HG03025 (cell line): ENCODE measurements around the gene TMA7.
"Not testable (repeated sequence)": the region's sequence is repeated elsewhere in the genome, so short reads cannot be mapped to it uniquely, and the experiment has no call there.

ENCODE experiments used
- ATAC-seq: cut with Tn5 transposase; IDR thresholded peaks from one replicate; pipeline ENCODE4 v1.9.1; 2021; ENCODE audit warnings: mild to moderate bottlenecking, moderate library complexity; ENCODE audit not compliant: unreplicated experiment, low FRiP score

Gene TMA7

DNA sequence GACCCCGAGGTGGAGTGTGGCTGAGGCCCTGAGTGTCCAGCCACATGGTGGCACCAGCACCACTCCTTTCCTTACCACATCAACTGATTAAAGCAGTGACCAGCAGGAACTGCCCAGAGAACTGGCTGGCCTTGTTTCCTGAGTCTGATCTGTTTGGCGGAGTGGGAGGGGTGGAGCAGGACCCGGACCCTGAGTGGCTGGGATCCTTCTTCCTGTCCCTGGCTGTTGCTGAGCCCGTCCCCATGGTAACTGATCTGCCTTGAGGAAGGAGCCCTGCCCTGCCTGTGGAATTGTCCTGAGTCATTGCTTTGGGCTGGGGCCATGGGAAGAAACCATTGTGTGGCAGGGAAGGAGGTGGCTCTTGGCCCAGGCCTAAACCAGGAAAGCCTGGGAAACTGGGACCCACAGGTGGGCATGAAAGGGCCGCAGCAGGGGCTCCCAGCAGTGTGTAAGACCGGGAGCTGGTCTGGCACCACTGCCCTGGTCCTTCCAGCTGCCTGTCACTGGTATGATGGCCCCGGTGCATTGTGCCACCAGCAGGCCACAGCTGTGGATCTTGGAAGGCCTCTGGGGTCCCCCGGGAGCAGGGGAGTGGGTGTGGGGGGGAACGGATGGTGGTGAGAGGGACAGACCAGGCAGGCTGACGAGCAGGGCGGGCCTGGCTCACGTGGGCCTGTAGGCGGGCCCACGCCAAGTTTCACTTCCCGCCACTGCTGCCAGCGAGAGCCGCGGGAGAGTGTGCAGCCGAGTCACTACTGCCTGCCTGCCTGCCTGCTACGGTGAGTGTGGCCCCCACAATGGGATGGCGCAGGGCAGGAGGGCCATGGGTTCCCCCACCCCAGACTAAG lies 25.7 kb downstream of the TMA7 start:
- ATAC-seq, result peak; percentile 75

DNA sequence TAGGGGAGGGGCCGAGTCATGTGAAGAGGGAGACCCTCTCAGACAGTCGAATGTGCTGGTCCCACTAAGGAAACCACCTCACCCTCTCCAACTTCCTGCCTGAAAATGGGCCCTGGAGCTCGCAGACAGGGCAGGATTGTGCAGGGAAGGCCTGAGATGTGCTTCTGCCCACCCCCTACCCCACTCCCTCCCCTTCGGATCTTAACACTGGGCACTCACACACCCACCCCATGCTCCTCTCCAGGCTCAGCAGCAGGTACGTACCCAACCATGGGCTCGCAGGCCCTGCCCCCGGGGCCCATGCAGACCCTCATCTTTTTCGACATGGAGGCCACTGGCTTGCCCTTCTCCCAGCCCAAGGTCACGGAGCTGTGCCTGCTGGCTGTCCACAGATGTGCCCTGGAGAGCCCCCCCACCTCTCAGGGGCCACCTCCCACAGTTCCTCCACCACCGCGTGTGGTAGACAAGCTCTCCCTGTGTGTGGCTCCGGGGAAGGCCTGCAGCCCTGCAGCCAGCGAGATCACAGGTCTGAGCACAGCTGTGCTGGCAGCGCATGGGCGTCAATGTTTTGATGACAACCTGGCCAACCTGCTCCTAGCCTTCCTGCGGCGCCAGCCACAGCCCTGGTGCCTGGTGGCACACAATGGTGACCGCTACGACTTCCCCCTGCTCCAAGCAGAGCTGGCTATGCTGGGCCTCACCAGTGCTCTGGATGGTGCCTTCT lies 26.5 kb downstream of the TMA7 start:
- peak; percentile 11 for ATAC-seq

DNA sequence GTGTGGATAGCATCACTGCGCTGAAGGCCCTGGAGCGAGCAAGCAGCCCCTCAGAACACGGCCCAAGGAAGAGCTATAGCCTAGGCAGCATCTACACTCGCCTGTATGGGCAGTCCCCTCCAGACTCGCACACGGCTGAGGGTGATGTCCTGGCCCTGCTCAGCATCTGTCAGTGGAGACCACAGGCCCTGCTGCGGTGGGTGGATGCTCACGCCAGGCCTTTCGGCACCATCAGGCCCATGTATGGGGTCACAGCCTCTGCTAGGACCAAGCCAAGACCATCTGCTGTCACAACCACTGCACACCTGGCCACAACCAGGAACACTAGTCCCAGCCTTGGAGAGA lies 27.0 kb downstream of the TMA7 start:
- ATAC-seq, result no peak

DNA sequence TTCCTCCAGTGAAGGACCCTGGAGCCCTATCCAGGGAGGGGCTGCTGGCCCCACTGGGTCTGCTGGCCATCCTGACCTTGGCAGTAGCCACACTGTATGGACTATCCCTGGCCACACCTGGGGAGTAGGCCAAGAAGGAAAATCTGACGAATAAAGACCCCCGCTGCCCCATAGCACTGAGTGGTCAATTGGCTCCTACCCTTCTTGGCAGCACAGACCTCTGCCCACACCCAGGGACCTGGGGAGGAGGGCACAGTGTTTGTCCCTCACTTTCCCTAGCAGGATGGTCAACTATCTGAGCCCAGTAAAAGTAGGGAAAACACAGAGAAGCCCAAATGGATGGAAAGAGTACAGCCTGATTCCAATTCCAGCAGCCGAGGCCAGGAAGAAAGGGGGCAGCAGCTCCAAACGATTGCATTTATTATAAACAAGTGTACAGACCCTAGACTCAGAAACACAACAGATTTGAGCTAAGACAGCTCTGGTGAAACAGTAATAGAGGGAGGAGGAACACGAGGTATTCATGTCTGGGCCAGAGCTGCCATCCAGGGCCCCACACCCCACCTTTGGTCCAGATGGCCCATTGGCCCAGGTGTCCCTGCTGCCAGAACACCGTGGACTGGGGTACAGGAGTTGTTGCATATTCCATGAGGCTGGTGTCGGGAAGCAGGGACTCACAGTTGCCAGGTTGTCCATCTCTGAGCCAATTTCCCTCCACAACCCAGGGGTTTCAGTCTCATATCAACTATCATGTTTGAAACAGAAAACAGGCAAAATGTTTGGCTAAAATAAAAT lies 27.6 kb downstream of the TMA7 start:
- no peak for ATAC-seq

DNA sequence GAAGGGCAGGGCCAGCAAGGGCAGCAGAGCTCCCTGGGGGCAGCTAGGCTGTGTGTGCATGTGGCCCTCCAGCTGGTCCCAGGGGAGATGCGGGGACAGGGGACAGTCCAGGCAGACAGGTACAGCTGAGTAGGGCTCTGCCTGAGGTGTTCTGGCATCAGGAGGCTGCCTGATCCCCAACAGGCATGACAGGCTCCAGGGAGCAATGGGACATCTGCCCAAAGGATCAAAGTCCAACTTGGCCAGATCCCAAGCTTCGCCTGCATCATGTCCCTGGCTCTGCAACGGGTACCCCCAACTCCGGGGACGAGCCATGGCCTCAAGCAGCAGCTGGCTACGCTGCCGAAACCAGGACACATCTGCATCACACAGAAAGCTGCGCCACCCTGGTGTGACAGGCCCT lies 28.3 kb downstream of the TMA7 start:
- no peak for ATAC-seq

DNA sequence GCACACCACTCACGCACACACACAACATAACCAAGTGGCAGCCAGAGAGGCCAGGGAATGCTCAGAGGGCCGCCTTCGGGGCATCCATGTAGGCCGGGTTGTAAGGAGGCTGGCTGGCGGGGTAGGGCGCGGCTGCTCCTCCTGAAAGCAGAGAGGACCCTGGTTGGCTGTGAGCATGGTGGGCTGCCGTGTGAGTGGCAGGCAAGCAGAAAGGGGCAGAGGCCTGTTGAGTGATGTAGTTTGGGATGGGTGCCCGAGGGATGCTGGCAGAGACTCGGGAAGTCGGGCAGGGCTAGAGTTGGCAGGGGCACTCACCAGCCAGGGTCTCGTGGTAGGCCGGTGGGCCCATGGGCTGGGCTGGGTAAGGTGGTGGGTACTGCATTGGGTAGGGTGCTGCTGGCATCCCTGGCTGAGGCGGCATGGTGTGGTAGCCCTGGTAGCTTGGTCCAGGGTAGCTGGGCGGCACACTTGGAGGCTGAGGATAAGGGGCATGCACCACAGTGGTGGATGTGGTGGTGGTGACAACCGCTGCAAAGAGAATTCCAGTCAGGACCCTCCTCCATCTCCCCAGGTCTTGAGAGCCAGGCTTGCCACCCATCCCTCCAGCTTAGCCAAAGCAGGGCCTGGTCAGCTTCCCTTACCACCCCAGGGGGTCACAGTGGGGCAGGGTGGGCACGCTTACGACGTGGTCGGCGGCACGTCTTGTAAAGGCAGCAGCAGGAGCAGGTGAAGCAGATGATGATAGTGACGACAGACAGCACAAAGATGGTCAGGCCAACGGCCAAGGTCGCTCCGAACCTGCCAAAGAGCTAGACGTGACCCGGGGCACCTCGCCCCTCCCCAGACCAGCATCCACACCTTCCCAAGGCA lies 29.2 kb downstream of the TMA7 start:
- ATAC-seq, result no peak

- no peak for ATAC-seq
These were observed 30.2 kb downstream of the TMA7 start for GRCh38 chr3:48470286-48470685.

- ATAC-seq, result no peak
These were observed 32.5 kb downstream of the TMA7 start for GRCh38 chr3:48472673-48472922.

- ATAC-seq, result peak; percentile 64
These were observed 33.0 kb downstream of the TMA7 start for GRCh38 chr3:48472923-48473616.

GRCh38 chr3:48473617-48473952 lies 33.5 kb downstream of the TMA7 start:
- no peak for ATAC-seq

GRCh38 chr3:48474031-48474430 lies 34.0 kb downstream of the TMA7 start:
- not testable (repeated sequence) for ATAC-seq

GRCh38 chr3:48474619-48475018 lies 34.6 kb downstream of the TMA7 start:
- ATAC-seq, result no peak

DNA sequence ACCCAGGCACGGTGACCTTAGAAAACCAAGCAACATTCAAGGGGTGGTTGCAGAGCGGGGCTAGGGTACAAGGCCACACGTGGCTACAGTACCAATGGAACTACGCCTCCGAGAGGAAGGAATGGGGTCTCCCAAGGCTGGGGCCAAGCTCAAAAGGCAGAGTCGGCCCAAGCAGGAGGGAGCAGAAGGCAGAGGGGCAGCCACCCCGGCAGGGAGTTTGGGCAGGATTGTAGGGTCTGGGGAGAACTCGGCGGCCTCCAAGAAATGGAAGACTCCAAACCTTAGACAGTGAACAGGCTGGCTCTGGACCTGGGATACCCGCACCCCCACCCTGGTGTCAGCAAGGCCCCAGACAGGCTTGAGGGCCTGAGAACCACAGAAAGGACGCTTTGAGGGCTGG lies 35.1 kb downstream of the TMA7 start:
- ATAC-seq, result no peak

DNA sequence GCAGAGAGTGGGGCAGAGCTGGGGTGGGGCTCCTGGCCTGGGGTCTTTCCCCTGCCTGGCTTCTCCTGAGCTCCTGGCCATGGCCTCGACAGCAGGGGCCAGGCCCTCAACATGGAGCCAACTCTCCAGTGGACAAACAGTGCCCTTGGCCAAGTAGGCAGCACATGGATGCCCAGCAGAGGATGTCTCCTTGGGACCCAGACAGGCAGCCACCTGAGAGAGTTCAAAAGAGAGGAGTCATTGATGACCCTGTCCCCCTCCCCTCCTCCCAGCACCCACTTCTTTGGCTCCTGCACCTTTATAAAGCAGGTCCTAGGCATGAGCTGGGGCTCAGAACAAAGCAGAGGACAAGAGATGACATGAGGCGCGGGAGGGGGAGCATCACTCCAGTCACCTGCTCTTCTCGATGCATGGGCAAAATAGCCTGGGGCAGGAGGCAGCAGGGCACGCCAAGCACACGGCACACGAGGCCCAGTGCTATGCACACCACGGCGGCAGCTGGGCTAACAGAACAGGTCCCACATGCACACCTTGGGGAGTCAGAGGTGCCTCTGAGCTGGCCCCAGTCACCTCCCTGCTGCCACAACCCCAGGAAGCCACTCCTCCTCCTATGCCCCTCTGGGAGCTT lies 36.5 kb downstream of the TMA7 start:
- no peak for ATAC-seq

- no peak for ATAC-seq
These were observed 38.0 kb downstream of the TMA7 start for GRCh38 chr3:48477959-48478520.

DNA sequence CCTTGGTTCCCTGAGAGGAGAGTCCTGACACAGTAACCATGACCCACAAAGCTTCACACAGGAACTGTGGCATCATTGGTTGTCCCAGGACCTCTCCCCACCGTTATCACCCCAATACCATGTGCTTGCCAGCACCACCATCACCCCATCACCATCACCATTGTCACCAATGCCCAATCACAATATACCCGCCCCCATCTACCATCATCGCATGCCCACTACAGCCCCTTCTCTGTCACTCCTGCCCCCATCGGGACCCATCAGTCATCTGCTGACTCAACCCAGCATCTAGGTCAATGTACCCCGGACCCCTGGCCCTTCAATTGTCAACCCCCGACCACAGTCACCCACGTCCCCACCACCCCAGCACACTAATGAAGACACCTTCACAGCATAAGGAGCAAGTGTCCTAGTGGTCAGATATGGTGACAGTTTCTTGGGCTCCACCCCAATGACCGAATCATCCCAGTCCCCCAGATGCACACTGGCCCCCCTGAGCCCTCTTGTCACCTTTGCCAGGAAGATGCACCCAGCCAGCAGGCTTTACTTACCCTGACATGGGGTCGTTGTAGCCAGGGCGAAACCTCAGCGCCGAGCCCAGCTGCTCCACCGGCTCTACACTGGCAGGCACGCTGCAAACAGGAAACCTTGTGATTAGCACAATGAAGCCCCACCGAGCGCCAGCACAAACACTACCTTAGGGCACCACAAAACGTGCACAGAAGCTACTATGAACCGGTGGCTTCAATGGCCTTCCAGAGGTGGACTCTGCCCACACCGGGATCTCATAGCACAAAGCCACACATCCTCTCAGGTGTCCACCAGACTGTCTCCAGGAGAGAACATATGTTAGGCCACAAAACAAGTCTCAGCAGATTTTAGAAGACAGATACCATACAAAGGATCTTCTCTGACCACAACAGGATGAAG lies 38.8 kb downstream of the TMA7 start:
- ATAC-seq, result no peak

- not testable (repeated sequence) for ATAC-seq
These were observed 40.8 kb downstream of the TMA7 start for GRCh38 chr3:48480891-48481290.

GRCh38 chr3:48482822-48483221 lies 42.8 kb downstream of the TMA7 start:
- ATAC-seq, result not testable (repeated sequence)
